ENCODE results near the gene PBX3. TPM values are rescaled to one million over a fixed set of nuclear protein-coding genes. Genes with fewer than 3 reads are reported as not detected.

Gene PBX3
- polyA plus RNA-seq, 1 donor (not counting 4 experiments of a cell fraction or from before 2014, with no cell fraction given): 26.3 TPM

- no peaks in the 10 kb centered on the region for H4K20me1 ChIP-seq (ENCODE audit: control insufficient read depth, extremely low read depth, insufficient read depth, low read length)
- no peak for FAIRE-seq
- H2AFZ ChIP-seq (ENCODE audit: control insufficient read depth, low read length): no peak overlapping the region
- H3K79me2 ChIP-seq (ENCODE audit: control insufficient read depth, insufficient read depth, low read length): no peaks in the 10 kb centered on the region
- H3K9me3 ChIP-seq (ENCODE audit: control insufficient read depth, low read depth, low read length): no peaks in the 10 kb centered on the region
- H3K4me1 ChIP-seq (ENCODE audit: control insufficient read depth, extremely low read depth, insufficient read depth, low read length): no peaks in the 10 kb centered on the region
- no peaks in the 10 kb centered on the region for H3K9me1 ChIP-seq (ENCODE audit: control insufficient read depth, extremely low read depth, insufficient read depth, low read length)
- no peak for DNase-seq (ENCODE audit: low read depth, low spot score)
- H3K27me3 ChIP-seq (ENCODE audit: control insufficient read depth, extremely low read depth, insufficient read depth, low read length): no peaks in the 10 kb centered on the region
- no peak overlapping the region for H3K9ac ChIP-seq (ENCODE audit: control insufficient read depth, extremely low read depth, insufficient read depth, low read length)
- H3K4me3 ChIP-seq (ENCODE audit: control insufficient read depth in 2 of 3, extremely low read depth in 1 of 3, insufficient read depth in 2 of 3, low read depth in 1 of 3, low read length in 3 of 3): no peak overlapping the region
- H3K36me3 ChIP-seq (ENCODE audit: control insufficient read depth in 2 of 2, extremely low read depth in 1 of 2, insufficient read depth in 2 of 2, low read length in 2 of 2): no peaks in the 10 kb centered on the region
- TF ChIP-seq EZH2 (IDR thresholded peaks at IDR 0.05; ENCODE audit: low read length) (no peak), CTCF (optimal IDR thresholded peaks at IDR 0.05 in 1 of 3, IDR thresholded peaks at IDR 0.05 in 1 of 3, conservative IDR thresholded peaks at IDR 0.05 in 1 of 3; ENCODE audit: extremely low read depth in 1 of 3, insufficient read depth in 2 of 3, low read length in 3 of 3) (no peak)
- no peak overlapping the region for H3K4me2 ChIP-seq (ENCODE audit: control insufficient read depth, extremely low read depth, insufficient read depth, low read depth, low read length)
- H3K27ac ChIP-seq (ENCODE audit: control insufficient read depth, insufficient read depth, low read length): no peak overlapping the region
- dilution Hi-C loops (cut with MboI; ENCODE audit: extremely low pct_ligation_motif_present, low sequenced_read_pairs): no loop called here
These were observed 173.2 kb downstream of the PBX3 start for GRCh38 chr9:125920402-125920801.

- Histone ChIP-seq H3K4me1 (ENCODE audit: control insufficient read depth, extremely low read depth, insufficient read depth, low read length) (no peaks in the 10 kb centered on the region), H3K9me1 (ENCODE audit: control insufficient read depth, extremely low read depth, insufficient read depth, low read length) (no peaks in the 10 kb centered on the region), H3K9ac (ENCODE audit: control insufficient read depth, extremely low read depth, insufficient read depth, low read length) (no peak overlapping the region), H3K36me3 (ENCODE audit: control insufficient read depth in 2 of 2, extremely low read depth in 1 of 2, insufficient read depth in 2 of 2, low read length in 2 of 2) (no peaks in the 10 kb centered on the region), H3K27ac (ENCODE audit: control insufficient read depth, insufficient read depth, low read length) (no peak overlapping the region), H3K4me2 (ENCODE audit: control insufficient read depth, extremely low read depth, insufficient read depth, low read depth, low read length) (no peak overlapping the region), H3K79me2 (ENCODE audit: control insufficient read depth, insufficient read depth, low read length) (no peaks in the 10 kb centered on the region), H2AFZ (ENCODE audit: control insufficient read depth, low read length) (no peak overlapping the region), H4K20me1 (ENCODE audit: control insufficient read depth, extremely low read depth, insufficient read depth, low read length) (no peaks in the 10 kb centered on the region), H3K9me3 (ENCODE audit: control insufficient read depth, low read depth, low read length) (no peaks in the 10 kb centered on the region), H3K27me3 (ENCODE audit: control insufficient read depth, extremely low read depth, insufficient read depth, low read length) (no peaks in the 10 kb centered on the region), H3K4me3 (ENCODE audit: control insufficient read depth in 2 of 3, extremely low read depth in 1 of 3, insufficient read depth in 2 of 3, low read depth in 1 of 3, low read length in 3 of 3) (no peak overlapping the region)
- TF ChIP-seq CTCF (optimal IDR thresholded peaks at IDR 0.05 in 1 of 3, IDR thresholded peaks at IDR 0.05 in 1 of 3, conservative IDR thresholded peaks at IDR 0.05 in 1 of 3; ENCODE audit: extremely low read depth in 1 of 3, insufficient read depth in 2 of 3, low read length in 3 of 3): no peak
- TF ChIP-seq EZH2 (IDR thresholded peaks at IDR 0.05; ENCODE audit: low read length): no peak
- dilution Hi-C loops (cut with MboI; ENCODE audit: extremely low pct_ligation_motif_present, low sequenced_read_pairs): no loop called here
- DNase-seq (ENCODE audit: low read depth, low spot score): no peak
- no peak for FAIRE-seq
These were observed 175.7 kb downstream of the PBX3 start for GRCh38 chr9:125922854-125923253.
